Glomerular visceral epithelial cell (primary cell): ENCODE results near the gene SNX25.
"Not testable (repeated sequence)": the region's sequence is repeated elsewhere in the genome, so short reads cannot be mapped to it uniquely, and the experiment has no call there.

Source experiments
- DNase-seq: peaks from one replicate; pipeline ENCODE4 v3.0.0-alpha.2; 2016; ENCODE audit errors: extremely low spot score

SNX25 gene

DNA sequence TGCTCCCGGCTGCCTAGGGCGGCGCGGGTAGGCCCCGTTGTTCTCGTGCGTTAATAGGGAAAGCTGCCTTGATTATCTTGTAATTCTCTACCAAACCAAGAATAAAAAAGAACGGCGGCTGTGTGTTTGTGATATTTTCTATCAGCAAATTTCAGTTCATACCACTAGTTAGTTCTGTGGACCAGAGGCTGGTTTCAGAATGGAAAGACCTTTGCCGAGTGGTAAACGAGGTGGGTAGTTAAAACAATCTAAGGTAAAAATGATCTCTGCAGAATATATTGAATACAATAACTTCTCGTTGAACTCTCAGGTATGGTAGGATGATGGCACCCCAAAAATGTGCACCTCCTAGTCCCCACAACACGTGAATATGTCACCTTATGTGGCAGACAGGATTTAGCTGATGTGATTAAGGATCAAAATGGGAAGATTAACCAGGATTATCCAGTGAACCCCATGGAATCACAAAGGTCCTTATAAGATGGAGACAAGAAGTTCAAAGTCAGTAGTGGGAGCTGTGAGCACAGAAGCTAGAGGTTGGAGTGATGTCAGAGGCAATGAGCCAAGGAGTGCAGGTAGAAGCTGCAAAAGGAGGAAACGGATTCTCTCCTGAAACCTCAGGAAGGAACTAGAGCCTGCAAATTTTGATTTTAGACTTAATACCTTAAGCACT, 5.0 kb upstream of the SNX25 start:
- no peak for DNase-seq

DNA sequence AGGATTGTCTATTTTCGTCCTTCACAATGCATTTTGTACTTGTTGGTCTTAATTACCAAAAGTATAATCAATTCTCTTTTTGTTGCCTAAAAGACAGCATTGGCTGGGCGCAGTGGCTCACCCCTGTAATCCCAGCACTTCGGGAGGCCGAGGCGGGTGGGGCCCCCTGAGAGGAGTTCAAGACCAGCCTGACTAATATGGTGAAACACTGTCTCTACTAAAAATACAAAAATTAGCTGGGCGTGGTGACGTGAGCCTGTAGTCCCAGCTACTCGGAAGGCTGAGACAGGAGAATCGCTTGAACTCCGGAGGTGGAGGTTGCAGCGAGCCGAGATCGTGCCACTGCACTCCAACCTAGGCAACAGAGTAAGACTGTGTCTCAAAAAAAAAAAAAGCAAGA, 4.3 kb upstream of the SNX25 start:
- not testable (repeated sequence) for DNase-seq

DNA sequence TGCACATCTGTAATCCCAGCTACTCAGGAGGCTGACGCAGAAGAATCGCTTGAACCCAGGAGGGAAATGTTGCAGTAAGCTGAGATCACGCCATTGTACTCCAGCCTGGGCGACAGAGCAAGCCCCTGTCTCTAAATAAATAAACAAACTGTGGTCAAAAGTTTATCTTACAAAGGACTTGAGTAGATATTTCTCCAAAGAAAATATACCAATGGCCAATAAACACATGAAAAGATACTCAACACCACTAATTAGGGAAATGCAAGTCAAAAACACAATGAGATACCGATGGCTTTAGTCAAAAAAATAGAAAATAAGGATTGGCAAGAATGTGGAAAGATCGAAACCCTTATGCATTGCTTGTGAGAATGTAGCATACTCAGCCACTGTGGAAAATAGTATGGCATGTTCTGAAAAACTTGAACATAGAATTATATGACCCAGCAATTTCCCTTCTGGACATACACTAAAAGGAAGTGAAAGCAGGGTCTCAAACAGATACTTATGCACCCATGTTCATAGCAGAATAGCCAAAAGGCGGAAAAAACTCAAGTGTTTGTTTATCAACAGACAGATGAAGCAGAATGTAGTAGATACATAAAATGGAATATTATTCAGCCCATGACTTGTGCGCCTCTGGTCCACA, 3.6 kb upstream of the SNX25 start:
- DNase-seq: no peak

DNA sequence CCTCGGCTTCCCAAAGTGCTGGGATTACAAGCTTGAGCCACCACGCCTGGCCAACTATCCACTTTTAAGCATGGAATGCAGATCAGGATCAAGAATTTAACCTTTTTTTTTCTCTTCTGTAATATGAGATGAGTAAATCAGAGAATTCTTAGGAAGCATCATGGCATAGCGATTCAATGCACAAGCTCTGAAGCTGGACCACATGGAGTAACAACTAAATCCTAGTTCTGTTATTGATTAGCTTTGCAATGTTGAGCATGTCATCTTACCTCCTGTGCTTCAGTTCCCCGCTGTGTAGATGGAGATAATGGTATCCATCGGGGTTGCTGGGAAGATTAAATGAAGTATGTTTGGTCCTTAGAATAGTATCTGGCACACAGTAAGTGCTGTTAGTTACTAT, 1.9 kb upstream of the SNX25 start:
- DNase-seq: no peak

DNA sequence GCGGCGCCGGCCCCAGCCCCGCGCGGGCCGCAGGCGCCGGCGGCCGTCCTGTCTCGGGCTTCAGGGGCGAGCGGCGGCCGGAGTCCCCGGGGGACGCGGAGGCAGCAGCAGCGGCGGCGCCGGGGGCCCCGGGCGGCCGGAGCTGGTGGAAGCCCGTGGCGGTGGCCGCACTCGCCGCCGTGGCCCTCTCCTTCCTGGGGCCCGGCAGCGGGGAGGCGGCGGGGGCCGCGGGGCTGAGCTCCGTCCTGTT, 379 bp downstream of the SNX25 start:
- not testable (repeated sequence) for DNase-seq

DNA sequence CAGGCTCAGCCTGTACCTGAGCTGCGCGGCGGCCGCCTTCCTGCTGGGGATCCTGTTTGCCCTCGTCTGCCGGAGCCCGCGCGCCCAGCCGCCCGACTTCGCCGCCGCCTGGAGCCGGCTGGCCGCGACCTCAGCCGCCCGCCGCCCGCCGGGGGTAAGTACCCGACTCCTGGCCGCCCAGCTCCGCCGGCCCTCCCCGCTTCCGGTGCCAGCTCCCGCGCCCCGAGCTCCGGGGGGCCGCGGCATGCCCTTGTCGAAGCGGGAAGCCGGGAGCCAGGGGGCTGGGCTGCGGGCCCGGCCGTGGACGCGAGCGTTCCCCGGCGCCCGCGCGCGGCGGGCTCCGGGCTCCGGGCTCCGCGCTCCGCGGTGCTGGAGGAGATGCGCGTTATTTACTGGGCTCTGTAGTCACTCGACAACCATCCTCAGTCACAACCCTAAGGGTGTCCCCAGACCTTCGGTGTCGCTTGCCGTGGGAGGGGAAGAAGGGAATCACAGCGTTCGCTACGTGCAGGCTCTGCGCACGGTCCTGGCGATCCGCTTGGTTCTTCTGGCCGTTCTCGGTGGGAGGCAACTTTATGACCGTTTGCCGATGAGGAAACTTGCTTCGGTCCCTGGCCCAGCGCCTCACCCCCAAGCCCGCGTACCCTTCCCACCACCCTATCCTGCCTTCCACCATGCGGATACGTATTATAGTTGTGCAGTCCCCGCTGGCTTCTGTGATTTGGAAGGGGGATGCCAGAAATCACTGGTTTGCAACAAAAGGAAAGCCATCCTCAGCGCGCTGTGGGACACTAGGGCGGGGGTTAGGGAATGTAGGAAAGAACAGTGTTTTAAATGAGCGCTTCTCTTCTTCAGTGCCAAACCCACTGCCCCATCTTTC, 944 bp downstream of the SNX25 start:
- DNase-seq: peak; percentile 70

DNA sequence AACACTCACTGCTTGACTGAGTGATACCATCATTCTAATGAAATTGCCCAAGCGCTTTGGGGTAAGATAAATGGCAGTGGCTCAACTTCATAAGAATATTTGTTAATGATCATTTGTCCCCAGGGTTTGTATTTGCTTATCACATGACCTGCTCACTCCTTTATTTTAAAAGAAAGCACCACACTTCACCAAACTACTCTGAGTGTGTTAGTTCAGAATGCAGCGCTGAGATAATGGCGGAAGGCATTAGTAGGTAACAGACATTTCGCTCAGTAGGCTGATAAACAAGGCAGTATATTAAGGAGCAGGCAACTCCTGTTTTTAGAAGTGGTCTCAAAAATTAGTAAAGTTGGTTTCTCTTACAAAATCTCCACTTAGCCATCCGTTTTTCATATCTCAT, 1.6 kb downstream of the SNX25 start:
- DNase-seq: no peak

DNA sequence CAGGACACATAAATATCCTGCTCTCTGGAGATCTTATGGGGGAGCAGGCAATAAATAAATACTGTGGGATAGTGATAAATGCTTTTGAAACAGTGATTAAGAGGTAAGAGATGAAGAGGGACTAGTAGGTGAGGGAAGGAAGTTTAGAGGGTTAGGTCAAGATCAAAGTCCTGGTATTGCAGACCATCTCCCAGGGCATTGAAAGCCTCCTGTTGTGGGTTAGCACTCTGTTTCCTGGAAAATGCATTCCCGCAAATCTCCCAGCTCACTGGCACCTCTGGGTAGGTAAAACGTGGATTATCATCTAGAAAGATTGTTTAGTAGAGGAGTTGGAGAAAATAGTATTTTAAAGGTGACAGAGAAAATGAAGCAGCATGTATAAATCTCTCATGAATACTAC, 2.2 kb downstream of the SNX25 start:
- no peak for DNase-seq

DNA sequence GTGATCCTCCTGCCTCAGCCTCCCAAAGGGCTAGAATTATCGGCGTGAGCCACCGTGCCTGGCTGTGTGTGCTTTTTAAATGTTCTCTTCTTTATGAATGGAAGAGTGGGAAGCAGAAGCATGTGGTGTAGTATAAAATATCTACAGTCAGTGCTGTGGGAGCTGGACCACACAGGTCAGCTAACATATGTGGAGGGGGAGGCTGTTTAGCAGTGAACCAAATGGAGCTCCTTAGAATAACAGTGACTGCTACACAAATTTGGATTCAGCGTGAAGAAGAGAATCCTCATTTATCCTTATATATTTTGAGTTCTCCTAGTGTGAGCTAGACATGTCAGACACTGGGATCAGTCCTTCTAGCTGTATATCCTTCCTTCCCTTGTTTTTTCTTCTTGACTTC, 3.2 kb downstream of the SNX25 start:
- DNase-seq: no peak

DNA sequence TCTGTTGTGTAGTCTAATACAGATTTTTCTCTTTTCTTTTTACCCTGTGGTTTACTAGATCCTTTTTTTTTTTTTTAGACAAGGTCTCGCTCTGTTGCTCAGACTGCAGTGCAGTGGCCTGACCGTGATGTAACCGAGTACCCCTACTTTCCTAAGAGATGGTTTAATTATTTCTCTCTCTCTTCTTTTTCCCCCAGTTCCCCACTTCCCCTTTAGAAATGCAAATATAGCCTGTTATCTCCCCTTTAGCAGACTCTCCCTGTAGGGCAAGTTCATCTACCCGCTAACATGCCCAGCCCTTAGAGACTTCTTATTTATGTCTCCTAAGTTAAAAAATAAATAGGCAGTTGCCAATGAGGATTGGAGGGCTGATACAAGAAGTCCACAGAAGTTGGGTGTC, 4.5 kb downstream of the SNX25 start:
- DNase-seq: no peak

DNA sequence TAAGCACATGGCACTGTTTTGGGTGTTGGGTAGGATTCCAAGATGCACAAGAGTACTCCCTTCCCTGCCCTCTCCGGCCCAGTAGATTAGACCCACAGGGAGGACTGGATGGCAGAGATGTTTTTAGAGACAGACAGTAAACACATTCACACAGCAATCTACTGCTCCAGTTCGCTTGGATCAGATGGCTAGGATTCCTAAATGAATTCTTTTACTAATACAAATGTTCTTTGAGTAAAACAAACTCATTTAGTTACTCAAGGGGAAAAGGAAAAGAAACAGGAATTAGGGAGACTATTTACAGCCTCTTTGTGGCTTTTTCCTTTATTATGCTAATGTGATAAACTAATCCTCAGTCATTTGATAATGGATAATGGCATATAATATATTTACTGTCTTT, 5.9 kb downstream of the SNX25 start:
- DNase-seq: no peak

DNA sequence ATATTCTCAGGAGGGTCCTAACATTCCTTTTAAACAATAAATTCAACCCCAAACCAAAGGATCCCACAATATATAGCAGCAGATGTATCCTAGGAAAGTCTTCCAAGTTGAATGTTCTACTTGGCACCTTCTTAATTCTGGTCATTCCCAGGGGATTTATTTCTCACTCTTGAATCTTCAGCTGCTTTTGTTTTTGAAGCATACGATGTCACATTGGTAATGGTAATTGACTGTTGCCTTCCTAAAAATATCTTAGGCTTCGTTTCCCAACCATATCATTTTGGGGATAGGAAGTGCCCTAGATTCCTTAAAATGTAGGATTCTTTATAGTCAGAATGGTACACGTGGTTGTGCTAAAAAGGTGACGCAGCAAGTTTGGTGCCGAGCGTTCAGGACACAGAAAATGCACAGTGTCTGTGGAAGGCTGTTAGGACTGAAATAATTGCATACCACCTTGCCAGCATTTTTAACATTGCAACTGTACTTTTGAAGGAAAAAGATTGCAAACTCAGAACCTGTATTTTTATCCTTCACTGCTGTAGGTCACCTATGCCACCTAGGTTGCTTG, 8.1 kb downstream of the SNX25 start:
- no peak for DNase-seq

DNA sequence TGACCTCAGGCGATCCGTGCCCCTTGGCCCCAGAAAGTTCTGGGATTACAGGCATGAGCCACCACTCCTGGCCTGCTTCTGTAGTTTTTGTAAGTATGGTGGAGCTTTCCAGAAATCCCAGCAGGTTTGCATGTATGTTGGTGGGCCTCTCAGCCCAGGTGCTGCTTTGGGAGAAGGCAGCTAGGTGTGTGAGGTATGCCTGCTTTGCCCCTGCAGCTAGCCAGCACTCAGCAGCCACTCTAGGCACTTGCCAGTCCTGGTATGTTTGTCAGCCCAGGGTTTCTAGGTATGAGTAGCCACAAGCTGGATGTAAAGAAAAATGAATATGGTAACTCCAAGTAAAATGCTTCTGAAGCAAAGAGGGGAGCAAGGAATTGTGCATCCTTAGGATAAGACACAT, 8.9 kb downstream of the SNX25 start:
- no peak for DNase-seq

DNA sequence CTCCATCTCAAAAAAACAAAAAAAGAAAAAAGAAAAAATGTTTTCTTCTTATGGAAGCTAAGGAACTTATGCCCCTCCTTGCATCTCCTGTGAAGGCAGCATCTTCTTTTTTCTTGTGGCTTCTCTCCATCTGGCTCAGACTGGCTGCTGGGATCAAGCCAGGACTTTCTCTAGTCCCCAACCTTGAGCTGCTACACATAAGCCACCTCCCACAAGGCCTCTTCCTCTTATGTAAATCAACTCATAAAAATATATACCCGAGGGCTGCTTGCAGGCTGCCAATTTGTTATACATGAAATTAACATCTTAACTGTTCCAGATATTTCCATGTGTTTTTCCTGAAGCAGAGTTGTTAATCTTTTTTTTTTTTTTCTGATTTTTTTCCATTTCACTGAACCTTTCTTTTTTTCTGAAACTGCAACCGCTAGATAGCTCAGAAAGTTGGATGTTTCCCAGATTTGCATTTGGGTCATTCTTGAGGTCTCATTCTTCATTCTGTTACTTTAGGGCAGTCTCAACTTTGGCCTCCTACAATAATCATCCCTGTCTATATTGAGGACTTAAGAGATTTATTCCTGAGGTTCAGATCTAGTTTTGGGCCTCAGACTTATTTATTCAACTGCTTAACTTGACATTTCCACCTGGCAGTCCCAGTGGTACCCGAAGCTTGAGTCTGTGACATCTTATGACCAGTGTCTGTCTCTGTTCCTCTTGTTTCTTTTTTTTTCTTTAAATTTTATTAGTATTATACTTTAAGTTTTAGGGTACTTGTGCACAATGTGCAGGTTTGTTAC, 10.3 kb downstream of the SNX25 start:
- peak; percentile 40 for DNase-seq

DNA sequence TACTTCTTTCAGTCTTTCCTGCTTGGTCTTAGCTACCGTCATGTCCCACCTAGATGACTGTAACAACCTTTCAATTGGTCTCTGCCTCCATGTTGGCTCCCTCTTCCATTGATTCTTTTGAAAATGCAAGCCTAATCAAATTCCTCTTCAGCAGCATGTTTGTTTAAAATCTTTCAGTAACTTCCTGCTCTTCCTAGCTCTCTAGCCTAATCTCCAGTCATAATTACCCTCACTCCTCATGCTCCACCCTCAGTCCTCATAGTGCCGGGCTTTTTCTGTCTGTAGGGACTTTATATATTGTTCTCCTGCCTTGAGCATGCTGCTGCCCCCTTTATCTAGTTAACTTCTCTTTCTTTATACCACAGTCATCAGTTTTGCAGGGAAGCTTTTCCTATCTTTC, 12.1 kb downstream of the SNX25 start:
- no peak for DNase-seq

DNA sequence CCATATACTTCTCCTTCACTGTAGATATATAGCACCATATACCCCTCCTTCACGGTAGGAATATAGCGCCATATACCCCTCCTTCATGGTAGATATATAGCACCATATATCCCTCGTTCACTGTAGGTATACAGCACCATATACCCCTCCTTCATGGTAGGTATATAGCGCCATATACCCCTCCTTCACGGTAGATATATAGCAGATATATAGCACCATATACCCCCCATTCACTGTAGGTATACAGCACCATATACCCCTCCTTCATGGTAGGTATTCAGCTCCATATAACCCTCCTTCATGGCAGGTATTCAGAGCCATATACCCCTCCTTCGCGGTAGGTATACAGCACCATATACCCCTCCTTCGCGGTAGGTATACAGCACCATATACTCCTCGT, 12.5 kb downstream of the SNX25 start:
- no peak for DNase-seq

DNA sequence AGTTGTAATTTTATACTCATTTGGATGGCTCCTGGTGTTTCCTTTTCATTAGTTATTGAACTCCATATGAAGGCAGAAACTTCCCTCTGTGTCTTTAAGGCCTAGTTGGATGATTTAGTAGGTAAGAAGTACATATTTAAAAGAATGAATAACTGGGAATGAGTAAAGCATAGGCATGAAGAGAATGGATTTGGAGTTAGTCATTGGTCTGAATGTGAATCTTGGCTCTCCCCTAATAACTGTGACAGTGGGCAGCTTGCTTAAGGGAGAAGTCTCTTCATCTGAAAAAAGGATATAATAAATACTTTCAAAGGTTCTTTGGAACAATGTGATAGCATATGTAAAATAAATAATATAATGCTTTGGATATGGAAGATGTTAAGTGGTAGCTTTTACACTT, 13.2 kb downstream of the SNX25 start:
- DNase-seq: no peak

DNA sequence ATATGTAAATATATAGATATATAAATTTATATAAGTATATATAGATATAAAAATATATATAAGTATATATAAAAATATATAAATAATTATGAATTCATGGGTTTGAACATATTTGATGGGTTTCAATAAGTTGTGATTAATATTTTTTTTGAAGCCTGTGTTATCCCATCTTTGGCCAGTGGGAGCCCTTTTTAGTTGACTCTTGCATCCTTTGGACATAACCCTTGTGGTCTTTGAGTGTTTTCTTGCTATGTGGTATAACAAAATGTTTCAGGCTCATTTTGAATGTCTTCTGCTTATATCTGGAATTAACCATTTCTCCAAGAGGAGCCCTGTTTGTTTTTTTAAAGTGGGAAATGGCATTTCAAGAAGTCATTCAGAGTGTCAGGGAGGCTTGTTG, 15.2 kb downstream of the SNX25 start:
- DNase-seq: no peak

DNA sequence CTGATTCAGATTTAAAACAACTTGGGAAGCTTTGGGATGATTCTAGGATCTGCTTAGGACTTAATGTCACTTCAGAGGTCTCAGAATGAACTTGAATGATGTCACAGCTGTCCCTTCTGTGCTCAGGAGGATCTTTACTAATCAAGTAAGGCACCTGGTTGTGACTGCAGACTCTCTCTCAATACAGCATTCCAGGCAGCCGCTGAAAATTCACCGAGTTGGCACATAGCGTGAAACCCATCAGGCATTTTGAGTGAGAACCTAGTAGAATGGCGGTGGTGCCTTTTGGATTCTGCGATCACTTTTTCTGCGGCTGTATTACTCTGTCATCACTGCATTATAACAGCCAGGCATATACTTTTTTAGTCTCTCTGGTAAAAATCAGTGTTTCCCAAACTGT, 16.5 kb downstream of the SNX25 start:
- DNase-seq: no peak

DNA sequence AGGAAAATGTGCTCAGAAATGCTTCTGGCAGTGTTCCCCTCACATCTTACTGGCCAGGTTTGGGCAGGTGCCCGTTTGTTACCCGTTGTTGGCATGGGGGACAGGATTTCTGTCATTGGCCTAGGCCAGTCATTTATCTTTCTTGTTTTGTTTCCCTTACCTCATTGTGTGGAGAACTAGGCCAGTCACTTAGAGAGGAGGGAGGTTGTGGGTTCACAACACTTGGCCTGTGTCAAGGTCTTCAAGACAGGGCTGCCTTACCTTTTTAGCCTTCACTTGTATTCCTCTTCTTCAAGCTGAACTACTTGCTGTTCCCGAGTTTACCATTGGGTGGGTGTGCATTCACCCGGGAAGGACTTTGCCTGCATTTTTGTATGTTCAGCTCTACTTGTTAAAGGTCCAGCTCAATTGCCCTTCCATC, 17.7 kb downstream of the SNX25 start:
- DNase-seq: peak; percentile 33

DNA sequence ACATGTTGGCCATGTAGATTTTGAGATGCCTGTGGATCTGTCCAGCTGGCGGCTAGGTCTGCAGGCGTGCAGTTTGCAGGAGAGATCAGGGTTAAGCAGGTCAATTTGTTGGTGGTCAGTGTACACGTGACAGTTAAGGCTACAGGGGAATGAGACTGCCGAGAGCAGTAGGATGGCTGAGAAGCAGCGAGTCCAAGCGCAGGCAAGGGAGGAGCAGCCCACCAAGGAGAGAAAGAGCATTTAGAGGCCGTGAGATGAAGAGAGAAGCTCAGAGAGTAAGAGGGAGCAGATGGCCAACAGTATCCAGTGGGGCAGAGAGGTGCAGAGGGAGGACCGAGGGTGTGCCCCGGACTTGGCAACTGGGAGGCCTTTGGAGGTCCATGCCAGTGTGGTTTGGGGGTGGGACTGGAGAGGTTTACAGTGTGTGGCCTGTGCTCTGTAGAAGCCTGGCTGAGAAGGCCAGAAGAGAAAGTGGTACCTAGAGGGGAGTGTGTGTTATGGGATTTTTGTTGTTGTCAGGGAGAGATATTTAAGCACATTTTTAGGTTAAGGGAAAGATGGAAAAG, 18.4 kb downstream of the SNX25 start:
- DNase-seq: no peak
